ENCODE measurements around the gene FAM83G.

DNA sequence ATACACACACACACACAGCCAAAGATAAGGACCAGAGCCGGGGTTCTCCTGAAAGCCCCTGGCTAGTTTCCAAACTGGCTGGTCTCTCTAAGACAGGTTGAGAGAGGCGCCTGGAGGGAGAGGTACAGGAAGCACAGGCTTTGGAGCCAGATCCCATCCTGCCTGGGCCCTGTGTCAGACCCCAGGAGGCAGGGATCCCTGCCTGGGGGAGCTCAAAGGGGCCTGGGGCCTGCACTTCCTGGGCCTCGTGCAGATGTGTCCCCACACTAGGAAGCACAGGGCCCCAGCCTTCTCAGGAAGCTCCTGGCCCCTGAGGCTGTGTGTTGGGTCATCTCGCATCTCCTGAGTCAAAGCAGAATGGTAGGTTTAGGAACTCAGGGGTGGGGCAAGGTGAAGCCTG is 36.6 kb downstream of the FAM83G start:
- TF ChIP-seq, protein P1, sequence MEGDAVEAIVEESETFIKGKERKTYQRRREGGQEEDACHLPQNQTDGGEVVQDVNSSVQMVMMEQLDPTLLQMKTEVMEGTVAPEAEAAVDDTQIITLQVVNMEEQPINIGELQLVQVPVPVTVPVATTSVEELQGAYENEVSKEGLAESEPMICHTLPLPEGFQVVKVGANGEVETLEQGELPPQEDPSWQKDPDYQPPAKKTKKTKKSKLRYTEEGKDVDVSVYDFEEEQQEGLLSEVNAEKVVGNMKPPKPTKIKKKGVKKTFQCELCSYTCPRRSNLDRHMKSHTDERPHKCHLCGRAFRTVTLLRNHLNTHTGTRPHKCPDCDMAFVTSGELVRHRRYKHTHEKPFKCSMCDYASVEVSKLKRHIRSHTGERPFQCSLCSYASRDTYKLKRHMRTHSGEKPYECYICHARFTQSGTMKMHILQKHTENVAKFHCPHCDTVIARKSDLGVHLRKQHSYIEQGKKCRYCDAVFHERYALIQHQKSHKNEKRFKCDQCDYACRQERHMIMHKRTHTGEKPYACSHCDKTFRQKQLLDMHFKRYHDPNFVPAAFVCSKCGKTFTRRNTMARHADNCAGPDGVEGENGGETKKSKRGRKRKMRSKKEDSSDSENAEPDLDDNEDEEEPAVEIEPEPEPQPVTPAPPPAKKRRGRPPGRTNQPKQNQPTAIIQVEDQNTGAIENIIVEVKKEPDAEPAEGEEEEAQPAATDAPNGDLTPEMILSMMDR (IDR thresholded peaks at IDR 0.05): no peak
- TF ChIP-seq, protein P2, sequence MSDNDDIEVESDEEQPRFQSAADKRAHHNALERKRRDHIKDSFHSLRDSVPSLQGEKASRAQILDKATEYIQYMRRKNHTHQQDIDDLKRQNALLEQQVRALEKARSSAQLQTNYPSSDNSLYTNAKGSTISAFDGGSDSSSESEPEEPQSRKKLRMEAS (CRISPR knock-in tag; IDR thresholded peaks at IDR 0.05): no peak
- no peak for TF ChIP-seq NR1H2 (CRISPR knock-in tag; IDR thresholded peaks at IDR 0.05)
- TF ChIP-seq GABPB1 (CRISPR knock-in tag; IDR thresholded peaks at IDR 0.05): no peak
- TF ChIP-seq IRF2 (CRISPR knock-in tag; IDR thresholded peaks at IDR 0.05; ENCODE audit: borderline replicate concordance, low read depth): no peak
- TF ChIP-seq, protein P3, sequence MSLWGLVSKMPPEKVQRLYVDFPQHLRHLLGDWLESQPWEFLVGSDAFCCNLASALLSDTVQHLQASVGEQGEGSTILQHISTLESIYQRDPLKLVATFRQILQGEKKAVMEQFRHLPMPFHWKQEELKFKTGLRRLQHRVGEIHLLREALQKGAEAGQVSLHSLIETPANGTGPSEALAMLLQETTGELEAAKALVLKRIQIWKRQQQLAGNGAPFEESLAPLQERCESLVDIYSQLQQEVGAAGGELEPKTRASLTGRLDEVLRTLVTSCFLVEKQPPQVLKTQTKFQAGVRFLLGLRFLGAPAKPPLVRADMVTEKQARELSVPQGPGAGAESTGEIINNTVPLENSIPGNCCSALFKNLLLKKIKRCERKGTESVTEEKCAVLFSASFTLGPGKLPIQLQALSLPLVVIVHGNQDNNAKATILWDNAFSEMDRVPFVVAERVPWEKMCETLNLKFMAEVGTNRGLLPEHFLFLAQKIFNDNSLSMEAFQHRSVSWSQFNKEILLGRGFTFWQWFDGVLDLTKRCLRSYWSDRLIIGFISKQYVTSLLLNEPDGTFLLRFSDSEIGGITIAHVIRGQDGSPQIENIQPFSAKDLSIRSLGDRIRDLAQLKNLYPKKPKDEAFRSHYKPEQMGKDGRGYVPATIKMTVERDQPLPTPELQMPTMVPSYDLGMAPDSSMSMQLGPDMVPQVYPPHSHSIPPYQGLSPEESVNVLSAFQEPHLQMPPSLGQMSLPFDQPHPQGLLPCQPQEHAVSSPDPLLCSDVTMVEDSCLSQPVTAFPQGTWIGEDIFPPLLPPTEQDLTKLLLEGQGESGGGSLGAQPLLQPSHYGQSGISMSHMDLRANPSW (CRISPR knock-in tag; conservative IDR thresholded peaks at IDR 0.05; ENCODE audit: low read depth): no peak
- TF ChIP-seq, protein P4, sequence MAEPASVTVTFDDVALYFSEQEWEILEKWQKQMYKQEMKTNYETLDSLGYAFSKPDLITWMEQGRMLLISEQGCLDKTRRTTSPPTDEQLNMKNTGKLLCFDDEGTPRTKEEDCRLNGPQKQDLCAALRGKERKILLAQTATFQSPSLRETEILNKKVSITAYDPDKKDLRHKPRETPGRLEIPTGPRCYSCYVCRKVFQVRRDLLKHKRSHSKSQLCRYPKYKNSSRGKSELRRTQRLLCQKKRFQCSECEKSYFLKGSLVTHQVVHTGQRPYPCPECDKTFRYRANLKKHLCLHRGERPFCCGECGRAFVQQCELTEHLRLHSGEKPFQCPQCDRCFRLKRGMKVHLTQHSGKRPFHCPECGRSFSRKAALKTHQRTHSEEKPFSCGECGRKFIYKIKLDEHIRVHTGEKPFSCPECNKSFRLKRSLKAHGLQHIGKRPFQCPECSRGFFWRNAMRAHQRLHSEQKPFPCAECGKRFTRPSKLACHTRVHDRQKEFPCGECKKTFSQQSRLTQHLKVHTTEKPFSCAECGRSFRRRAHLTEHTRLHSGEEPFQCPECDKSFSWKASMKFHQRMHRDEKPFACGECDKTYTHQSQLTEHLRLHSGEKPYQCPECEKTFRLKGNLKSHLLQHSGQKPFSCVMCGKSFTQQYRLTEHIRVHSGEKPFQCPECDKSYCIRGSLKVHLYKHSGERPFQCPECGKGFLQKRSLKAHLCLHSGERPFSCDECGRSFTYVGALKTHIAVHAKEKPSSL (CRISPR knock-in tag; conservative IDR thresholded peaks at IDR 0.05): no peak
- no peak for TF ChIP-seq MXD4 (CRISPR knock-in tag; IDR thresholded peaks at IDR 0.05; ENCODE audit: borderline replicate concordance)
- no peak for TF ChIP-seq PRDM15 (CRISPR knock-in tag; IDR thresholded peaks at IDR 0.05)
- no peak for TF ChIP-seq USF2 (CRISPR knock-in tag; IDR thresholded peaks at IDR 0.05)
- TF ChIP-seq ATF3 (CRISPR knock-in tag; conservative IDR thresholded peaks at IDR 0.05): no peak
- TF ChIP-seq, protein P5, sequence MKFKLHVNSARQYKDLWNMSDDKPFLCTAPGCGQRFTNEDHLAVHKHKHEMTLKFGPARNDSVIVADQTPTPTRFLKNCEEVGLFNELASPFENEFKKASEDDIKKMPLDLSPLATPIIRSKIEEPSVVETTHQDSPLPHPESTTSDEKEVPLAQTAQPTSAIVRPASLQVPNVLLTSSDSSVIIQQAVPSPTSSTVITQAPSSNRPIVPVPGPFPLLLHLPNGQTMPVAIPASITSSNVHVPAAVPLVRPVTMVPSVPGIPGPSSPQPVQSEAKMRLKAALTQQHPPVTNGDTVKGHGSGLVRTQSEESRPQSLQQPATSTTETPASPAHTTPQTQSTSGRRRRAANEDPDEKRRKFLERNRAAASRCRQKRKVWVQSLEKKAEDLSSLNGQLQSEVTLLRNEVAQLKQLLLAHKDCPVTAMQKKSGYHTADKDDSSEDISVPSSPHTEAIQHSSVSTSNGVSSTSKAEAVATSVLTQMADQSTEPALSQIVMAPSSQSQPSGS (CRISPR knock-in tag; IDR thresholded peaks at IDR 0.05; ENCODE audit: borderline replicate concordance, low read depth): no peak
